Upper lobe of left lung (tissue), 6 donors: ENCODE data around the gene MASP1. TPM values are rescaled to one million over a fixed set of nuclear protein-coding genes. Genes with fewer than 3 reads are reported as not detected.

ENCODE experiments used
- ATAC-seq, 2 donors: fragments of 200-7000 bp; cut with Tn5 transposase; one replicate each; pipeline ENCODE4 v1.9.1; 2022; ENCODE audit warnings: mild to moderate bottlenecking in 2 of 2, moderate library complexity in 2 of 2; ENCODE audit not compliant: low FRiP score in 2 of 2
- DNase-seq, 2 donors: peaks; one replicate each; pipeline ENCODE4 v3.0.0-alpha.2; 2019 to 2020
- H3K27ac ChIP-seq, 4 donors: fragments of 200-600 bp; sonication (generic); one replicate each; pipeline ENCODE4 v1.5.1; 2016 to 2019
- H3K27me3 ChIP-seq, 4 donors: fragments of 200-600 bp; sonication (generic); one replicate each; pipeline ENCODE4 v1.5.1; 2017 to 2019
- H3K36me3 ChIP-seq, 4 donors: fragments of 200-600 bp; sonication (generic); one replicate each; pipeline ENCODE4 v1.5.1; 2016 to 2019
- H3K4me1 ChIP-seq, 4 donors: fragments of 200-600 bp; sonication (generic); one replicate each; pipeline ENCODE4 v1.5.1; 2018 to 2019
- H3K4me3 ChIP-seq, 4 donors: fragments of 200-600 bp; sonication (generic); one replicate each; pipeline ENCODE4 v1.5.1; 2017 to 2019; ENCODE audit warnings: mild to moderate bottlenecking in 2 of 4, moderate library complexity in 1 of 4
- H3K9me3 ChIP-seq, 4 donors: fragments of 200-600 bp; sonication (generic); one replicate each; pipeline ENCODE4 v1.5.1; 2018 to 2019
- CTCF ChIP-seq, 6 experiments: fragments of 450-650 bp in 4 of 6; fragments of 200-600 bp in 2 of 6; sonication (generic) in 2 of 6; IDR thresholded peaks; one replicate each; pipeline ENCODE4 v1.5.1; 2016 to 2019; ENCODE audit warnings: antibody characterized with exemption in 6 of 6
- EP300 ChIP-seq, 4 donors: sonication (generic); formaldehyde crosslinking; IDR thresholded peaks; one replicate each; pipeline ENCODE4 v1.5.1; 2017; ENCODE audit warnings: antibody characterized with exemption in 4 of 4, control low read depth in 2 of 4
- POLR2A ChIP-seq, 4 donors: fragments of 450-650 bp; IDR thresholded peaks; one replicate each; pipeline ENCODE4 v1.5.1; 2016 to 2017; ENCODE audit warnings: antibody characterized with exemption in 4 of 4, mild to moderate bottlenecking in 2 of 4
- POLR2AphosphoS5 ChIP-seq, 2 donors: sonication (generic); formaldehyde crosslinking; IDR thresholded peaks; one replicate each; pipeline ENCODE4 v1.5.1; 2017; ENCODE audit warnings: antibody characterized with exemption in 2 of 2
- WGBS, 2 donors: methylation state at CpG; one replicate each; pipeline ENCODE4 v1.1.5; 2017 to 2018; 5-methylcytosine and 5-hydroxymethylcytosine counted together
- total RNA-seq, 6 donors: library from RNA; depleted of rRNA in 4 of 6; stranded (reverse); fragments of >200 nt in 4 of 6; gene quantifications; one replicate each; pipeline versions ENCODE4 v1.1.0 to v1.2.1, GENCODE V29; 2016 to 2021
- donor health status: DM: no; HTN: no; CAD: no; lungs with moderate emphysema.
- donor health status: DM: no; HTN: yes; CAD: no; lungs with severe emphysema.

MASP1 gene
- total RNA-seq, 6 donors from 2014 or later: 0.22 to 5.9 (median 1.8) TPM

GRCh38 chr3:187259171-187259570, 32.4 kb downstream of the MASP1 start:
- 83 to 84% methylated on average over 2 of the region's 2 CpGs for WGBS, 2 donors

GRCh38 chr3:187257992-187258692, 33.4 kb downstream of the MASP1 start:
- ATAC-seq: no peak
- H3K27ac ChIP-seq: no peak overlapping the region
- H3K9me3 ChIP-seq: no peaks in the 10 kb centered on the region
- no peaks in the 10 kb centered on the region for H3K27me3 ChIP-seq
- H3K36me3 ChIP-seq: no peaks in the 10 kb centered on the region
- H3K4me1 ChIP-seq: peaks cover 2 to 6% (median 4%) of the 10 kb centered on the region in 4 donors
- WGBS, 2 donors: 67 to 80% methylated on average over 5 of the region's 5 CpGs
- no peak for DNase-seq
- H3K4me3 ChIP-seq: no peak overlapping the region
- TF ChIP-seq CTCF (IDR thresholded peaks at IDR 0.05): no peak
- TF ChIP-seq EP300 (IDR thresholded peaks at IDR 0.05): no peak

More at GRCh38 chr3:187259171-187259570, 32.4 kb downstream of the MASP1 start:
- ATAC-seq (no peak), DNase-seq (no peak)
- Histone ChIP-seq H3K4me3 (no peak overlapping the region), H3K4me1 (peaks cover 9 to 16% (median 13%) of the 10 kb centered on the region in 4 donors), H3K27ac (no peak overlapping the region), H3K9me3 (no peaks in the 10 kb centered on the region), H3K36me3 (no peaks in the 10 kb centered on the region), H3K27me3 (no peaks in the 10 kb centered on the region)
- TF ChIP-seq CTCF (IDR thresholded peaks at IDR 0.05): no peak
- no peak for TF ChIP-seq EP300 (IDR thresholded peaks at IDR 0.05)
- TF ChIP-seq POLR2A (IDR thresholded peaks at IDR 0.05): no peak
- TF ChIP-seq POLR2AphosphoS5 (IDR thresholded peaks at IDR 0.05): no peak

GRCh38 chr3:187257471-187257870, 34.1 kb downstream of the MASP1 start:
- WGBS, 2 donors: 97 to 99% methylated on average over 6 of the region's 6 CpGs
- Histone ChIP-seq H3K36me3 (no peaks in the 10 kb centered on the region), H3K4me3 (no peak overlapping the region), H3K27ac (no peak overlapping the region), H3K9me3 (no peaks in the 10 kb centered on the region), H3K4me1 (peaks cover 0 to under 1% (median 0%) of the 10 kb centered on the region in 4 donors), H3K27me3 (no peaks in the 10 kb centered on the region)
- DNase-seq (no peak), ATAC-seq (no peak)
- no peak for TF ChIP-seq POLR2A (IDR thresholded peaks at IDR 0.05)
- TF ChIP-seq CTCF (IDR thresholded peaks at IDR 0.05): no peak
- TF ChIP-seq EP300 (IDR thresholded peaks at IDR 0.05): no peak
- TF ChIP-seq POLR2AphosphoS5 (IDR thresholded peaks at IDR 0.05): no peak

- ATAC-seq: no peak
- Histone ChIP-seq H3K4me1 (no peaks in the 10 kb centered on the region), H3K9me3 (no peaks in the 10 kb centered on the region), H3K36me3 (no peaks in the 10 kb centered on the region), H3K4me3 (no peak overlapping the region), H3K27ac (no peak overlapping the region), H3K27me3 (no peaks in the 10 kb centered on the region)
- TF ChIP-seq POLR2A (IDR thresholded peaks at IDR 0.05) (no peak), CTCF (IDR thresholded peaks at IDR 0.05) (no peak), EP300 (IDR thresholded peaks at IDR 0.05) (no peak), POLR2AphosphoS5 (IDR thresholded peaks at IDR 0.05) (no peak)
- WGBS, 2 donors: 86 to 95% methylated on average over 10 of the region's 10 CpGs
- peak in 1 of 2 donors; percentile 15 for DNase-seq
These were observed 35.4 kb downstream of the MASP1 start for GRCh38 chr3:187256051-187256616.

GRCh38 chr3:187255314-187255713, 36.2 kb downstream of the MASP1 start:
- Histone ChIP-seq H3K27ac (no peak overlapping the region), H3K36me3 (no peaks in the 10 kb centered on the region), H3K9me3 (no peaks in the 10 kb centered on the region), H3K4me3 (no peak overlapping the region), H3K27me3 (no peaks in the 10 kb centered on the region), H3K4me1 (no peaks in the 10 kb centered on the region)
- DNase-seq (no peak), ATAC-seq (no peak)
- TF ChIP-seq POLR2A (IDR thresholded peaks at IDR 0.05): no peak
- TF ChIP-seq POLR2AphosphoS5 (IDR thresholded peaks at IDR 0.05): no peak
- no peak for TF ChIP-seq CTCF (IDR thresholded peaks at IDR 0.05)
- TF ChIP-seq EP300 (IDR thresholded peaks at IDR 0.05): no peak
- 8 to 12% methylated on average over 1 of the region's 1 CpG for WGBS, 2 donors
